Skin epidermis (tissue), 12 donors: ENCODE data around the gene KRCC1.
A peak's percentile ranks its signal among the peaks of the same experiment; 100 is the strongest.

Experiments used
- H3K27ac ChIP-seq, 21 experiments: fragments of 200-600 bp; sonication (generic) in 11 of 21; one replicate each; pipeline ENCODE4 v1.5.0; 2020; ENCODE audit warnings: mild to moderate bottlenecking in 3 of 21, inconsistent platforms in 2 of 21, moderate library complexity in 2 of 21
- H3K4me3 ChIP-seq, 7 experiments: fragments of 200-600 bp; sonication (generic) in 2 of 7; one replicate each; pipeline ENCODE4 v1.5.0; 2020; ENCODE audit warnings: inconsistent platforms in 2 of 7, mild to moderate bottlenecking in 2 of 7, moderate library complexity in 1 of 7

KRCC1 gene

GRCh38 chr2:88080545-88080944, 25.0 kb upstream of the KRCC1 start:
- Histone ChIP-seq H3K27ac (no peak overlapping the region), H3K4me3 (no peak overlapping the region)

GRCh38 chr2:88078643-88079172, 23.1 kb upstream of the KRCC1 start:
- Histone ChIP-seq H3K4me3 (no peak overlapping the region), H3K27ac (no peak overlapping the region)

GRCh38 chr2:88077080-88077479, 21.5 kb upstream of the KRCC1 start:
- Histone ChIP-seq H3K27ac (no peak overlapping the region), H3K4me3 (no peak overlapping the region)

- Histone ChIP-seq H3K4me3 (no peak overlapping the region), H3K27ac (no peak overlapping the region)
Measured at GRCh38 chr2:88074854-88075292, 19.3 kb upstream of the KRCC1 start.

- Histone ChIP-seq H3K4me3 (no peak overlapping the region), H3K27ac (no peak overlapping the region)
Measured at GRCh38 chr2:88074150-88074549, 18.6 kb upstream of the KRCC1 start.

GRCh38 chr2:88071365-88071764, 15.8 kb upstream of the KRCC1 start:
- Histone ChIP-seq H3K4me3 (no peak overlapping the region), H3K27ac (no peak overlapping the region)

GRCh38 chr2:88070055-88070454, 14.5 kb upstream of the KRCC1 start:
- Histone ChIP-seq H3K4me3 (no peak overlapping the region), H3K27ac (no peak overlapping the region)

GRCh38 chr2:88069117-88069516, 13.5 kb upstream of the KRCC1 start:
- no peak overlapping the region for H3K4me3 ChIP-seq
- no peak overlapping the region for H3K27ac ChIP-seq

- Histone ChIP-seq H3K27ac (no peak overlapping the region), H3K4me3 (no peak overlapping the region)
Measured at GRCh38 chr2:88068044-88068443, 12.5 kb upstream of the KRCC1 start.

GRCh38 chr2:88067598-88067997, 12.0 kb upstream of the KRCC1 start, which contains the start of gene SMYD1:
SMYD1 (plus strand) TSS chr2:88067825; CDS start chr2:88067865, 40 bp downstream.
- no peak within 1 kb of the TSS for H3K4me3 ChIP-seq

GRCh38 chr2:88067189-88067588, 11.6 kb upstream of the KRCC1 start:
- H3K27ac ChIP-seq, result no peak overlapping the region
- H3K4me3 ChIP-seq, result no peak overlapping the region

More at GRCh38 chr2:88067598-88067997, 12.0 kb upstream of the KRCC1 start, which contains the start of gene SMYD1:
- H3K27ac ChIP-seq, result no peak within 1 kb of the TSS

- Histone ChIP-seq H3K4me3 (no peak overlapping the region), H3K27ac (no peak overlapping the region)
Measured at GRCh38 chr2:88066543-88066942, 11.0 kb upstream of the KRCC1 start.

- H3K4me3 ChIP-seq, result no peak overlapping the region
Measured at GRCh38 chr2:88061295-88061694, 5.7 kb upstream of the KRCC1 start.

GRCh38 chr2:88060907-88061275, 5.3 kb upstream of the KRCC1 start:
- Histone ChIP-seq H3K27ac (no peak overlapping the region), H3K4me3 (no peak overlapping the region)

More at GRCh38 chr2:88061295-88061694, 5.7 kb upstream of the KRCC1 start:
- H3K27ac ChIP-seq, result no peak overlapping the region

GRCh38 chr2:88059979-88060906, 4.7 kb upstream of the KRCC1 start:
- H3K4me3 ChIP-seq, result no peak overlapping the region
- no peak overlapping the region for H3K27ac ChIP-seq

- no peak overlapping the region for H3K4me3 ChIP-seq
- no peak overlapping the region for H3K27ac ChIP-seq
Measured at GRCh38 chr2:88058191-88058590, 2.6 kb upstream of the KRCC1 start.

GRCh38 chr2:88057437-88057844, 1.9 kb upstream of the KRCC1 start:
- H3K27ac ChIP-seq, result no peak overlapping the region

GRCh38 chr2:88054782-88055370, 707 bp downstream of the KRCC1 start:
- Histone ChIP-seq H3K27ac (peak overlapping the region; percentile 91 to 100 (median 99)), H3K4me3 (peak overlapping the region; percentile 78 to 95 (median 88))

More at GRCh38 chr2:88057437-88057844, 1.9 kb upstream of the KRCC1 start:
- H3K4me3 ChIP-seq, result no peak overlapping the region

GRCh38 chr2:88053934-88054781, 1.4 kb downstream of the KRCC1 start:
- peak overlapping the region; percentile 78 to 95 (median 88) for H3K4me3 ChIP-seq
- H3K27ac ChIP-seq, result peak overlapping the region in 20 of 21 experiments; percentile 94 to 100 (median 99)

GRCh38 chr2:88053296-88053695, 2.3 kb downstream of the KRCC1 start:
- Histone ChIP-seq H3K27ac (peak overlapping the region in 6 of 21 experiments; percentile 97 to 100 (median 99)), H3K4me3 (no peak overlapping the region)
